Subcutaneous adipose tissue (tissue), 4 donors: ENCODE results near the gene KCNH8. TPM values are rescaled to one million over a fixed set of nuclear protein-coding genes. Genes with fewer than 3 reads are reported as not detected.

Experiments
- CTCF ChIP-seq: fragments of 450-650 bp; IDR thresholded peaks from one replicate; pipeline ENCODE4 v1.5.1; 2016; ENCODE audit warnings: low read depth, mild to moderate bottlenecking, control low read depth, antibody characterized with exemption, moderate library complexity
- total RNA-seq, 4 donors: library from RNA; depleted of rRNA; stranded (reverse); fragments of >200 nt; gene quantifications; one replicate each; pipeline ENCODE4 v1.1.0, GENCODE V29; 2016

The KCNH8 gene
- total RNA-seq, 4 donors from 2014 or later = not detected

DNA sequence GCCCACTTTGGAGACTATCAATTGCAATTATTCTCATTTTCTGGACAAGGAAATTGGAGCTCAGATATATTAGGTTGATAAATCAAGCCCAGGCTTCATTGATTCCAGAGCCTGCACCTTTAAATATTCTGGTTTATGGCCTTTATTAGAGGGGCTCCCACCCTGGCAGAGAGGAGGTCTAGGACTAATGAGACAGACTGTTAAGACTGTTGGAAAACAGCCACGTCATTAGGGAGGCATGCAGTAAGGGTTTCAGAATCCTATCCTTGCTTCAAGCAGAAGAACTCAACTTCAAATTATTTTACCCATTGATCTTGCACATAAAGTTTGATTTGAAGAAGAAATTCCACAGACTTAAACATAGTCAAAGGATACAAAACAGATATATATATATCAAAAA is 33.8 kb upstream of the KCNH8 start:
- no peak for TF ChIP-seq CTCF

DNA sequence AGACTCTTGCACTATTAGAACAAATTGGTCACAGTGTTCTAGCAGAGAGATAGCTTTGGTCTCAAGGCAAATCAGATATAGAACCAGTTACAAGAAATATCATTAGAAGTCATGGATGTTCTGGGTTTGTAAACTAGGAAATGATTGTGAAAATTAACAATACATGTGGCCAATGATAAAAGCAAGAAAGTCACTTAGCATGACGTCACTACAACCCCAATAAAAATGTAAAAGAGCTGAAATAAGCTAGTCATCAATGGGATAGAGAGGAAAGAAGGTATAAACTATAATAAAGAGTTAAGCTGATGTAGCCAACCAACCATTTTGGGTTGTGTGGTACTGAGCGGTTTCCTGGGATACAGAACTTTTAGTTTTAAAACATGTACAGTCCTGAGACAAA is 32.1 kb upstream of the KCNH8 start:
- TF ChIP-seq CTCF = no peak

- TF ChIP-seq CTCF = no peak
Measured at GRCh38 chr3:19124752-19125151, 23.6 kb upstream of the KCNH8 start.

DNA sequence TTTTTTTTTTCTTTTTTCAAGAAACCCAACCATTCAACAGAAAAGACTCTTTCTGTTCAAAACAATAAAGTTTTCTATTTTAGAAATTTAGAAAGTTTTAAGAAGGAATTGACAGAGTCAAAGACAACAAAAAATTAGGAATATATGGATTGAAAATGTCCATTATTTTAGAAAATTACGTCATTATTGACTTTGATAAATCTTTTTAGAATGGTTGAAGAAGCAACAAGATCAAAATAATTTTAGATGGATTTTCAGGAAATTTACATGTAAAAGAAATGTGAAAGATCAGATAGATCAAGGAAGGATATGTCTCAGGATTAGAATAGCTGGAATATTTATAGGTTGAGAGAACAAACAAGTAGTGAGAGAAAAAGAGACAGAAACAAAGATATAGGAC is 8.4 kb upstream of the KCNH8 start:
- no peak for TF ChIP-seq CTCF

GRCh38 chr3:19146685-19147650 is 1.3 kb upstream of the KCNH8 start:
- no peak for TF ChIP-seq CTCF

DNA sequence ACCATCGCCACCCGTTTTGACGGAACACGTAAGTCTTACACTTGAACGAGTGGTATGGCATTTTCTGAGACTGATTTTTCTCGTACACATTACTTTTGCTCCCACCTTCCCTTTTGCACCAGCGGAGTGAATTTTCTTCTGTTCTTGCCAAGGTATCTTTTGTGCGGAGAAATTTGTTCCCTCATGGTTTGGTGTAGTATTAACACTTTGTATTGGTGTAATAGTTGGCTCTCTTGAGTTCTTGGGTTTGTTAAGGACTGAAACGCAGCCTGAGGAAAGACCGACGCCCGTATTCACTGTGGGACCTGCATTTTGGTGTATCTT is 420 bp downstream of the KCNH8 start:
- no peak for TF ChIP-seq CTCF

- TF ChIP-seq CTCF = no peak
Measured at GRCh38 chr3:19149368-19149767, 1.1 kb downstream of the KCNH8 start.
